Globus pallidus (tissue), 1 donor: ENCODE data around the gene CACTIN.
"Not testable (repeated sequence)": the region's sequence is repeated elsewhere in the genome, so short reads cannot be mapped to it uniquely, and the experiment has no call there.

Experiments used
- DNase-seq: peaks from one replicate; pipeline ENCODE4 v3.0.0-alpha.2; 2015; ENCODE audit warnings: low spot score

The CACTIN gene

GRCh38 chr19:3663838-3664237 is 37.2 kb upstream of the CACTIN start:
- DNase-seq: no peak

- no peak for DNase-seq
Measured at GRCh38 chr19:3661284-3662238, 35.0 kb upstream of the CACTIN start.

- no peak for DNase-seq
Measured at GRCh38 chr19:3660493-3661219, 34.1 kb upstream of the CACTIN start.

- DNase-seq: no peak
Measured at GRCh38 chr19:3659746-3660112, 33.1 kb upstream of the CACTIN start.

GRCh38 chr19:3658870-3659745 is 32.5 kb upstream of the CACTIN start:
- DNase-seq: no peak

GRCh38 chr19:3658004-3658869 is 31.6 kb upstream of the CACTIN start:
- DNase-seq: no peak

- DNase-seq: no peak
Measured at GRCh38 chr19:3657395-3657769, 30.8 kb upstream of the CACTIN start.

GRCh38 chr19:3656747-3657394 is 30.3 kb upstream of the CACTIN start:
- DNase-seq: no peak

GRCh38 chr19:3656073-3656746 is 29.6 kb upstream of the CACTIN start:
- DNase-seq: no peak

- no peak for DNase-seq
Measured at GRCh38 chr19:3655402-3656072, 28.9 kb upstream of the CACTIN start.

GRCh38 chr19:3653865-3654513 is 27.4 kb upstream of the CACTIN start:
- DNase-seq: no peak

GRCh38 chr19:3653081-3653795 is 26.6 kb upstream of the CACTIN start:
- DNase-seq: no peak

- DNase-seq: no peak
Measured at GRCh38 chr19:3652422-3652821, 25.8 kb upstream of the CACTIN start.

GRCh38 chr19:3651684-3652083 is 25.1 kb upstream of the CACTIN start:
- no peak for DNase-seq

- DNase-seq: no peak
Measured at GRCh38 chr19:3649888-3650287, 23.3 kb upstream of the CACTIN start.

- DNase-seq: no peak
Measured at GRCh38 chr19:3648037-3648905, 21.7 kb upstream of the CACTIN start.

GRCh38 chr19:3647102-3647501 is 20.5 kb upstream of the CACTIN start:
- not testable (repeated sequence) for DNase-seq
